Measurements from ENCODE around the gene MYO1B.

- TF ChIP-seq CTCF (conservative IDR thresholded peaks at IDR 0.05; ENCODE audit: low read depth, low read length) = no peak
- no peak for TF ChIP-seq EZH2 (IDR thresholded peaks at IDR 0.05; ENCODE audit: low read length, unreplicated experiment)
Measured at GRCh38 chr2:191255271-191255670, 10.1 kb downstream of the MYO1B start.

All from PC-3 (cell line).